Measurements from ENCODE around the gene ABHD6.

Gene ABHD6

DNA sequence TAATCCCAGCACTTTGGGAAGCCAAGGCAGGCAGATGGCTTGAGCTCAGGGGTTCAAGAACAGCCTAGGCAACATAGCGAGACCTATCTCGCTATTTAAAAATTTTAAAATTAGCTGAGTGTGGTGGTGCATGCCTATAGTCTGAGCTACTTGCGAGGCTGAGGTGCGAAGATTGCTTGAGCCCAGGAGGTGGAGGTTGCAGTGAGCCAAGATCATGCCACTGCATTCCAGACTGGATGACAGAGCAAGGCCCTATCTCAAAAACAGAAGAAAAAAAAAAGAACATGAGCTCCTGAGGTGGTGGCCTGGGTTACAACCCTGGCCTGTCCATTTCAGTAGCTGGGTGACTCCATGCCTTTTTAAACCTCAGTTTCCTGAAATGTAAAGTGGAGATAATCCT lies 34.1 kb upstream of the ABHD6 start:
- no peaks in the 10 kb centered on the region for H3K27me3 ChIP-seq (ENCODE audit: control insufficient read depth, low read length)
- H3F3A ChIP-seq (ENCODE audit: control insufficient read depth, insufficient read depth) = peaks cover 2% of the 10 kb centered on the region; the same call in 1 of the 2 replicates
- no peak overlapping the region for H3K4me3 ChIP-seq (ENCODE audit: low read length)
- no peak overlapping the region for H3K27ac ChIP-seq (ENCODE audit: low read depth, low read length)
- peaks cover 44% of the 10 kb centered on the region for H3K4me1 ChIP-seq (ENCODE audit: control insufficient read depth, low read length)
- H3K9me2 ChIP-seq (replicated peaks; ENCODE audit: control insufficient read depth, low read length) = no peaks in the 10 kb centered on the region
- H3K79me2 ChIP-seq (ENCODE audit: control insufficient read depth, low read length) = no peaks in the 10 kb centered on the region
- no peaks in the 10 kb centered on the region for H4K20me1 ChIP-seq (ENCODE audit: control insufficient read depth, insufficient read depth, low read depth, low read length)
- no peaks in the 10 kb centered on the region for H3K36me3 ChIP-seq (ENCODE audit: control insufficient read depth, low read length)
- H3K4me2 ChIP-seq (ENCODE audit: low read length) = no peak overlapping the region
- TF ChIP-seq EZH2phosphoT487 (IDR thresholded peaks at IDR 0.05; ENCODE audit: borderline replicate concordance, low read length) = no peak
- TF ChIP-seq, protein P1, sequence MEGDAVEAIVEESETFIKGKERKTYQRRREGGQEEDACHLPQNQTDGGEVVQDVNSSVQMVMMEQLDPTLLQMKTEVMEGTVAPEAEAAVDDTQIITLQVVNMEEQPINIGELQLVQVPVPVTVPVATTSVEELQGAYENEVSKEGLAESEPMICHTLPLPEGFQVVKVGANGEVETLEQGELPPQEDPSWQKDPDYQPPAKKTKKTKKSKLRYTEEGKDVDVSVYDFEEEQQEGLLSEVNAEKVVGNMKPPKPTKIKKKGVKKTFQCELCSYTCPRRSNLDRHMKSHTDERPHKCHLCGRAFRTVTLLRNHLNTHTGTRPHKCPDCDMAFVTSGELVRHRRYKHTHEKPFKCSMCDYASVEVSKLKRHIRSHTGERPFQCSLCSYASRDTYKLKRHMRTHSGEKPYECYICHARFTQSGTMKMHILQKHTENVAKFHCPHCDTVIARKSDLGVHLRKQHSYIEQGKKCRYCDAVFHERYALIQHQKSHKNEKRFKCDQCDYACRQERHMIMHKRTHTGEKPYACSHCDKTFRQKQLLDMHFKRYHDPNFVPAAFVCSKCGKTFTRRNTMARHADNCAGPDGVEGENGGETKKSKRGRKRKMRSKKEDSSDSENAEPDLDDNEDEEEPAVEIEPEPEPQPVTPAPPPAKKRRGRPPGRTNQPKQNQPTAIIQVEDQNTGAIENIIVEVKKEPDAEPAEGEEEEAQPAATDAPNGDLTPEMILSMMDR (IDR thresholded peaks at IDR 0.05; ENCODE audit: low read depth, low read length, poor library complexity, severe bottlenecking) = no peak
- peaks cover 2% of the 10 kb centered on the region; the same call in 1 of the 2 replicates for H3K9me3 ChIP-seq (ENCODE audit: control insufficient read depth, insufficient read depth, low read length)

DNA sequence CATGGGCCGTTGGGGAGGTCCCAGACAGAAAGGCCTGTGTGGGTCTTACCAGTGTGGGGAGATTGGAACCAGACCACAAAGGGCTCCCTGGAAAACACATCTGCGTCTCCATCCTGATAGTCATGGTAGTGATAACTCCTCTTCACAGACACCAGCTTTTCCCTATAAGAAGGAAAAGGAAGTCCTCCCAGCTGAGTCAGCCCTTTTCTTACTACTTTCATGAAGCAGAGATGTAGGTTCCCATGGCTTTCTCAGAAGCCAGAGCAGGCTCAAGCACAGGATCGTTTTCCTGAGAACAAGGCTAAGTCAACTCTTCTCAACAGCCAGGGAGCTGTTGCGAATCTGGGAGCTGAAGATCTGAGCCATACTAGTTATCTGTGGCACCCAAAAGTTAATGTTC lies 32.9 kb upstream of the ABHD6 start:
- H3K27me3 ChIP-seq (ENCODE audit: control insufficient read depth, low read length) = no peaks in the 10 kb centered on the region
- peaks cover 2% of the 10 kb centered on the region; the same call in 1 of the 2 replicates for H3F3A ChIP-seq (ENCODE audit: control insufficient read depth, insufficient read depth)
- H3K9me3 ChIP-seq (ENCODE audit: control insufficient read depth, insufficient read depth, low read length) = peaks cover 2% of the 10 kb centered on the region; the same call in 1 of the 2 replicates
- no peaks in the 10 kb centered on the region for H4K20me1 ChIP-seq (ENCODE audit: control insufficient read depth, insufficient read depth, low read depth, low read length)
- H3K79me2 ChIP-seq (ENCODE audit: control insufficient read depth, low read length) = no peaks in the 10 kb centered on the region
- H3K27ac ChIP-seq (ENCODE audit: low read depth, low read length) = no peak overlapping the region
- H3K4me3 ChIP-seq (ENCODE audit: low read length) = no peak overlapping the region
- H3K9me2 ChIP-seq (replicated peaks; ENCODE audit: control insufficient read depth, low read length) = no peaks in the 10 kb centered on the region
- peaks cover 34% of the 10 kb centered on the region for H3K4me1 ChIP-seq (ENCODE audit: control insufficient read depth, low read length)
- H3K36me3 ChIP-seq (ENCODE audit: control insufficient read depth, low read length) = no peaks in the 10 kb centered on the region
- TF ChIP-seq, protein P1 (IDR thresholded peaks at IDR 0.05; ENCODE audit: low read depth, low read length, poor library complexity, severe bottlenecking) = no peak
- TF ChIP-seq EZH2phosphoT487 (IDR thresholded peaks at IDR 0.05; ENCODE audit: borderline replicate concordance, low read length) = no peak
- H3K4me2 ChIP-seq (ENCODE audit: low read length) = no peak overlapping the region

DNA sequence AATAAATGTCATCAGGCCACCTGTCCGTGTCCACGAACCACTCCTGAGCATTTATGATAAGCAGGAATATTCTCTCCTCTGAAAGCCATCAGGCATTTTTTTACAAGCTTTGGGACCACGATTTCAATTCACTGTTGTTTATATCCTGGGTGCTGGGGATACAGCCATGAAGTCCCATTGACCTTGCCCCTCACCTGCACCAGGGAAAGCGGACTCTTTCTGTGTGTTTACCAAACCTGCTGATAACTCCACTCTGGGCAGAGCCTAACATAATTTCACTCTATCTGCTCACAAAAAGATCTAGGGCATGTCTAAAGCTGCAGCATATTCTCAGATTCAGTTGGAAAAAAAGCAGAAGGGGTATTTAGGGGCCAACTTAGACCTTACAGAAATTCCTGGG lies 31.6 kb upstream of the ABHD6 start:
- Histone ChIP-seq H3K27me3 (ENCODE audit: control insufficient read depth, low read length) (no peaks in the 10 kb centered on the region), H3K27ac (ENCODE audit: low read depth, low read length) (no peak overlapping the region), H3K79me2 (ENCODE audit: control insufficient read depth, low read length) (no peaks in the 10 kb centered on the region), H3K9me2 (replicated peaks; ENCODE audit: control insufficient read depth, low read length) (no peaks in the 10 kb centered on the region), H3K9me3 (ENCODE audit: control insufficient read depth, insufficient read depth, low read length) (peaks cover 2% of the 10 kb centered on the region; the same call in 1 of the 2 replicates), H3K4me3 (ENCODE audit: low read length) (no peak overlapping the region), H3F3A (ENCODE audit: control insufficient read depth, insufficient read depth) (peaks cover 2% of the 10 kb centered on the region; the same call in 1 of the 2 replicates), H4K20me1 (ENCODE audit: control insufficient read depth, insufficient read depth, low read depth, low read length) (no peaks in the 10 kb centered on the region), H3K4me1 (ENCODE audit: control insufficient read depth, low read length) (peaks cover 22% of the 10 kb centered on the region), H3K36me3 (ENCODE audit: control insufficient read depth, low read length) (no peaks in the 10 kb centered on the region), H3K4me2 (ENCODE audit: low read length) (no peak overlapping the region)
- TF ChIP-seq, protein P1 (IDR thresholded peaks at IDR 0.05; ENCODE audit: low read depth, low read length, poor library complexity, severe bottlenecking) = no peak
- no peak for TF ChIP-seq EZH2phosphoT487 (IDR thresholded peaks at IDR 0.05; ENCODE audit: borderline replicate concordance, low read length)

Measured in DOHH2 (cell line).